Glomerular visceral epithelial cell (primary cell): ENCODE measurements around the gene C11orf58.
A peak's percentile ranks its signal among the peaks of the same experiment; 100 is the strongest.

Source experiments
- DNase-seq: peaks from one replicate; pipeline ENCODE4 v3.0.0-alpha.2; 2016; ENCODE audit errors: extremely low spot score

C11orf58 gene

DNA sequence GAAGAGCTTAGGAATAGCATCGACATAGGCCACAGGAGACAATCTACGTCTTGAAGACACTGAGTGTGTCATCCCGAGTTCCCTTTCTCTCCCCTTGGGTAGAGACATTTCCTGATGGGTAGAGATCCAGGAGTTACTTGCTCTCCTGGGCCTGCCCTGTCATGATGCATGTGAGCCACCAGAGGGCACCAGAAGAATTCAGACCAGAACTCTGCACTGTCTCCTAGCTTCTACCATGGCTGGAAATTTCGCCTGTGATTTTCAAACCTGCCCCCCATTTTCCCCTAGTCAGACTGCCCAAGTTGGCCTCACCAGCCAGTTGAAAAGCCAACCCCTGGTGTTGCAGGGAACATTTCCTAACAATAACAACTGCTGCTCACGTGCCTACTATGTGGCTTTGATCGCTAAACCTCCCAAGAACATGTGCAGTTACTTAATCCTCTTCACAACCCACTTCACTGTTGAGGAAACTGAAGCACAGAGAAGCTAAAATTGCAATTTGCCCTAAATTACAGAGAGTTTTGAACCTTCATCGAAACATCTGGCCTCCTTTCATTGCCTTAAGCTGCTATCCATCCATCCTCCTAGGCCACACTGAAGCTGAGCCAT lies 47.2 kb downstream of the C11orf58 start:
- peak; percentile 62 for DNase-seq

DNA sequence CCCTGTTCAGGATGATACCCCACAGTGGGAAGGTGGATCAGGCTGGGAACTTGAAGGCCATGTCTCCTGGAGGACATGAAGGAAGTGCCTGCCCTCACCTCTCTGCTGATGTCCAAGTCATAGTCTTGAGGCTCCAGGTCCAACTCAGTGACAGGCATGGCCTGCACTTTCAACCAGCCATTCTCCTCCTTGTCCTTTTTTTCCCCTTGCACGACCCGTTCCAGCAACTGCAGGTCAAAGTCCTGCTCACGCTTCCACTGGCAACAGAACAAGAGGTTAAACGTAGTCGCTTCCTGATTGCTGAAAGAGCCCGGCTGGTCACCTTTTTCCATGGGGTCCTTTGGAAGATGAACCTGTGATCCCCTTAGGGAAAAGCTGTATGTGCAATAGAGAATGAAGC lies 47.7 kb downstream of the C11orf58 start:
- DNase-seq = no peak

DNA sequence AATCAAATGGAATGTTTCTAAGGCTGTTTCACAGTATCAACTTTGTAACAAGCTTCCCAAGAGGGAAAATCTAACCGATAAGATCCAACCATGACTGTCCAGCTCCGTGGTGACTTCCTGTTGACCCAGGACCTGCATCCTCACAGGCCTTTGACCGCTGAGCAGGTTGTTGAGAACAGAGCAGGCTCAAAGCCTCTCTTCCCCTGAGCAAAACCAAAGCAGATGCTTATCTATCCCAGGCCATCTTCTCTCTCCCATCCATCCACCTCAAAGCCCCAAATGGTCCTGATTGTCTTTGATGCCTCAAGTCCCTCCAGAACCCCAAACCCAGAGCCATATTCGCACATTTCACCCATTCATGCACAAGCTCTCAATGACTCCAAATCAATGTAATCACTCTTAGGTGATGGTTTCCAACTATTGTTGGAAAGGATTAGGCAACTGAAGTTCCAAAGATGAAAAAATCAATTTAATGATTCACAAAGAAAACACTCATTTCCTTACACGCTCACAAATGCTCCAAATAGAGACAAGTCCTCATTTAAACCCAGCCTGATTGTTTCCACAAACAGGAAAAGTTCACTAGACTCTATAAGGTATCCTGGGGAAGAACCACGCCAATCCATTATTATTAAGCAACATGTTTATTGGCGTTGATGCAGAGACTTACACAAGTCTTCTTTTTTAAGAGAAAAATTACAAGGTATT lies 48.7 kb downstream of the C11orf58 start:
- DNase-seq = no peak

DNA sequence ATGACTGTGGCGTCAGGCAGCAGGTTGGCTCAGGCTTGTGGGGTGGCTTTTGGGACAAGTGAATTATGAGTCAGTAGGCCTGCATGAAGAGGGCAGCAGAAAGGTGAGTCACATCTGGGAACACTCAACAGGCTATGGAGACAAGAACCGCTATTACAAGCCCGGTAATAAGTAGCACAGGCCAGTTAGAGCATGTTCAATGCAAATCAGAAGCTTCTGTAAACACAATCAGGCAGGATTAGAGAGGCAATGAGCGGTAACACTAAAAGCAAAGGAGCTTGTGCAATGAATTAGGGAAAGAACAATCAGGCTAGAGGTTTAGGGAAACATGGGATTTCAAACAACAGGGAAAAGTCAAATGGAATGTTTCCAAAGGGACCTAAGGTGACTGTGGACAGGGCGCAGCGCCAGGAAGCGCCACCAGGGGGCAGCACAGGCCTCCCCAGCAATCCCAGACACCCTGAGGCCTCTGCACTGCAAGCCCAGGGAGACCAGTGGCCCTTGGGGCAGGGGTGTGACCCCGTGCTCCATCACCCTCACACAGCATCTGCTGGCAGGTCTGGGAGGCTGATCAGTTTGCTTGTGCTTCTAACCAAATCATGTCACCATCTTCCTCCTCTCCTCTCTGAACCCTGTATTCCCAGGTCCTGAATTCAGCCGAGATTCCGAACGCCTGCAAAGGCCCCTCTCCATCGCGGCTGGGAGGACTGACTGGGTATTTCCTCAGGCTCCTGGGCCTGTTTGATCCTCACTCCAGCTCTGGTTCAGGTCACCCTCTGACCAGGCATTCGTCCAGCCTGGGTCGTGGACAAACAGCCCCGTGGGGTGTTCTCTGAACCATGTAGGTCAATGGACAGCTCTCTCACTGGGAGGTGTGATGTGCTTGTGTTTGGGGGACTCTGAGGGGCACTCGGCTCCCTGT lies 50.0 kb downstream of the C11orf58 start:
- DNase-seq = peak; percentile 75

- no peak for DNase-seq
These were observed 50.6 kb downstream of the C11orf58 start for GRCh38 chr11:16789063-16789420.

DNA sequence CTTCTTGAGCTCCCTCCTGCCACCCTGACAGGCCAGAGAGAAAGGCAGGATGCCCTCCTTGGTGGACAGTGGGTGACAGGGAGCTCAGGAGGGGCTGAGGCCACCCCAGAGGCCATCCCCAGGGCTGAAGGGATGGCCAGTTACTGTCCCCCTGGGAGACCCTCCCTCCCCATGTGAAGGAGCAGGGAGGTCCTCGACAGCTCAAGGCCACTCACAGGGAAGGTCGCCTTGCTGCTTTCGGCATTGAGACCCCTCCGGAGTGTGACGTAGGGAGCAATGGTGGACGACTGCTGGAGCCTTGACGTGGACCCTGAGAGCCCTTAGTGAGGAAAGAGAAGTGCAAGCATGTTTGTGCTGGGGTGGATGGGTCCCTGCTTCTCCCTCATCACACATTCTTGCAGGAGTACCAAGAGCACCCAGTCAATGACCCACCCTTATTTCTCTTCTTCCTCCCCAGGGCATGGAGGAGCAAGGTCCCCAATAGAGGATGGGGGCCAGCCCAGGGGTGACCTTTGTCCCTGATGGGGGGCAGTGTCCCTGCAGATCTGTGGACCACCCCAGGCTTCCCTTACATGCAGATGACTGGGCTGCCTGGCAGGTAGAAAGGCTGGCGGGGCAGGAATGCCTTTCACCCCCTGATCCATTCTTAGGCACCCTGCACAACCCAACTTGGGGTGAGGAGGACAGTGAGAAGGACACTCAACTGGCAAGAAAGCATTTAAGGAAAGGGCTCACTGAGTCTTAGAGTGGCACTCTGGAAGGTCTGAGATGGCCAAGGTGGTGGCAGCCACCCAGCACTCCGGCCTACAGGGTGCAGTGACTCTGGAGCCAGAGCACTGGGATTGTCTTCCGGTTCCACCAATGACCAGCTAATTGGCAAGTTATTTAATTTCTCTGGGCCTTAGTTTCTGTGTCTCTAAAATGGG lies 51.4 kb downstream of the C11orf58 start:
- DNase-seq = no peak

GRCh38 chr11:16790486-16791190 lies 52.2 kb downstream of the C11orf58 start:
- DNase-seq = no peak

- DNase-seq = peak; percentile 89
These were observed 52.9 kb downstream of the C11orf58 start for GRCh38 chr11:16791191-16791961.

DNA sequence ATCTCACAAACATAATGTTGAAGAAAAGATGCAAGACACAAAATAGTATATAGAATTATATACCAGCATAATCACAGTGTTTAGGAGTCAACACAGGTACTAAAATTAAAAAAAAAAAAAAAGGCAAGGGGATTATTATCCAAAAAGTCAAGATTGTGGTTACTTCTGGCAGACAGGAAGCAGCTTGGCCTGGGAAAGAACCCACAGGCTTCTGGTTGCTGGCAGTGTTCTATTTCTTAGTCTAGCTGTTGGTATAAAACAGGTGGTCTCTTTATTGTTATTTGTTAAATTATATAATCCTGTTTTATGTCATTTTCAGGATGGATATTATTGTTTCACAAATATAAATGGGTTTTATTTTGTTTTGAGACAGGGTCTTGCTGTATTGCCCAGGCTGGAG lies 54.0 kb downstream of the C11orf58 start:
- DNase-seq = peak; percentile 12

- DNase-seq = no peak
These were observed 54.6 kb downstream of the C11orf58 start for GRCh38 chr11:16793009-16793408.

- DNase-seq = no peak
These were observed 55.1 kb downstream of the C11orf58 start for GRCh38 chr11:16793511-16793910.

GRCh38 chr11:16794047-16794818 lies 55.8 kb downstream of the C11orf58 start:
- DNase-seq = no peak

DNA sequence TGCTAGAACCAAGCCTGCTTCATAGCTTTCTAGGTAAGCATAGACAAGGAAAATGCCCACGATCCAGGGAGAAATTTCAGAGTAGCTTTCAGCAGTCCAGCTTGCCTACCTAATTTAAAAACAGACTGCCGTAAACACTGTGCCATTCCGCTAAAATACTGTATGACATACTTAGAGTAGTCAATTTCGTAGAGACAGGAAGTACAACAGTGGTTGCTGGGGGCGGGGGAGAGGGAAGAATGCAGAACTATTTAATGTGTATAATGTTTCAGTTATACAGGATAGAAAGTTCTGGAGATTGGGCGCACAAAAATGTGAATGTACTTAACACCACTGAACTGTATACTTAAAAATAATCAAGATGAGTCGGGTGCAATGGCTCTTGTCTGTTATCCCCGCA lies 56.7 kb downstream of the C11orf58 start:
- no peak for DNase-seq

- DNase-seq = no peak
These were observed 57.9 kb downstream of the C11orf58 start for GRCh38 chr11:16796311-16796710.

GRCh38 chr11:16797776-16798175 lies 59.3 kb downstream of the C11orf58 start:
- no peak for DNase-seq

DNA sequence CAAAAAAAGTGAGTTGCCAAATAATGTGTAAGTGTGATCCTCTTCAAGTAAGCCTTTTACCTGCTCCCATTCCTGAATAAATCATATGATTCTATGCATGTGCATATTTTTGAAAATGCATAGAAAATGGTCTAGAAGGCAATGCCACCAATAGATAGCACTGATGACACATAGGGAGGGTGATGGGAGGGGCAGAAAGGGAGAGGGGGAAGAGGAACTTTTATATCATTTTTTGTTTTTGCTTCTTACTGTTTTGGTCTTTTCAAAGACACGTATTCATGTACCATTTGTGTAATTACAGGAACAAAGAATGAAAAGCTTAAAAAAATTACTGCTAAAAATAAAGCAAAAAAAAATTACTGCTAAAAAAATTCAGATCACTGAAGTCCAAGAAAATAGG lies 60.8 kb downstream of the C11orf58 start:
- no peak for DNase-seq

DNA sequence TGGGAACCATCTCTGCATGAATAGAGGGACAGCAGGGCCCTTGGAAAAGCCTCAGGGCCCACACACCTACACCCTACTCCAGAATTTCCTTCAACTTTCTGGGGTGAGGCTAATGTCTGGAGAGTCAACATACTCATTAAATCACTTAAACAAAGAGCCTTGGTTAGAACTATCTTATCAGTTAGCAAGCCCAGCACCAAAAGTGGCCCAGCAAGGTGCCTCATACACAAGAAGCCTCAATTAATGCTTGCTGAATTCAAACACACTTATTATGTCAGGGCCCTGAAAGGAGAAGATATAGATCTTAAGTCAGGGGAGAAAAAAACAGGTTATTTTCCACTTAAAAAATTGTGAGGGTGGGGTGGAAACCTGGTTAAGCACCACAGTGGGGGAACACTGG lies 61.4 kb downstream of the C11orf58 start:
- DNase-seq = no peak

DNA sequence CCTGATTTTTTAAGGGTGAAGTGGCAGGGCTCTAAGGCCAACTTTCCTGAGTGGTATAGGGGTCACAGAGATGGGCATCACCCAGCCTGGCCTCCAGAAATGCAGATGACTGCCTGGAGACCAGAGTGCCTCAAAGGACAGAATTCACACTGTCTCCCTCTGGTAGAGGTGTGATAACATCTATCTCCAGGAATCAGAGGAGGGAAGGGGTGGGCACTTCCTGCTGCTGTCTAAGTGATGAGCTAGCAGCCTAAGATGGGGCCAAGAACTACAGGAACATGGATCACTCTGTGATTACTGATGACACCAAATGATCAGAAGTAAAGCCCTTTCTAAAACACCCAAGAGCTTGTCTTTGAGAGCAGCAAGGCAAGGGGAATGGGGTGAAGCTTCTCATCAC lies 61.9 kb downstream of the C11orf58 start:
- DNase-seq = no peak

DNA sequence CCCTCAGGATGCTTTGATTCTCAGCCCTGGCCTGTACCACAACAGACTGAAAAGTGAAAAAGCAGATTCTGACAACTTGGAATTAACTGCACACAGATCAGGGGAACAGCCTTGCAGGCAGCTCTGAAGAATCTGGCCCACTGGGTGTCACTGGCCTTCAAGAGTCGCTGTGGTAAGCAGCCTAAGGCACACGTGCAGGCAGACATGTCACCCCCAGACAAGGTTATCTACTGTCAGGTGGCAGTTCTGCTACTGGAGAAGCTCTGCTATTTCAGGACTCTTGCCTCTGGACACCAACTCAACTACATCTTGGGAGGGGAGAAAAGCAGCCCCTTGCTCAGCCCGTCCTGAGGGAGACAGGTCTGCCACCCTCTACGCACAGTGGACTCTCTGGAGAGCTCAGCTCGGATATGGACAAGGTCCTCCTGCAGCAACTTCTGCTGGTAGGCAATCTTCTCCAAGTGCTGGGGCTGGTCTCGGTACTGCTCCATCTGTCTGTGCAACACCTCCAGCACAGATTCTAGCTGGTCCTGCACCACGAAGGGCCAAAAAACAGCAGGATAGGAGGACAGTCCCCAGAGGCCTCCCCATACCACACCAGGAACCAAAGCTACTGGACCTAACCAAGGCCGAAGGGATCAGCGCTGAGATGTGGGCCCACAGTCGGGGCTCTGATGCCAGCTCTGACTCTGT lies 63.0 kb downstream of the C11orf58 start:
- no peak for DNase-seq
